IMR-90 (cell line): ENCODE measurements around the gene SLC22A16. TPM values are rescaled to one million over a fixed set of nuclear protein-coding genes. Genes with fewer than 3 reads are reported as not detected.

Experiments
- ATAC-seq: fragments of 200-7000 bp; cut with Tn5 transposase; 2 replicates; pipeline ENCODE4 v1.9.1; 2020; ENCODE audit warnings: low read depth, mild to moderate bottlenecking, moderate library complexity
- BruUV-seq: library from RNA; stranded (reverse); fragments of 400-500 nt; replicated peaks from 2 replicates; lab custom pipeline; 2021; lab: Mats Ljungman, UMichigan
- CTCF ChIA-PET: fragments of 300-600 bp; formaldehyde crosslinking; extraction: SDS; loops from one replicate; lab custom pipeline; 2021; ENCODE audit warnings: antibody characterized with exemption; lab: Yijun Ruan, JAX
- POLR2A ChIA-PET: fragments of 300-600 bp; sonication (Branson Sonifier 250); formaldehyde crosslinking; loops from one replicate; lab custom pipeline; 2022; ENCODE audit warnings: antibody characterized with exemption; ENCODE audit not compliant: unreplicated experiment; lab: Charles Lee
- DNase-seq: peaks from one replicate; pipeline ENCODE4 v3.0.0; 2013
- H2AFZ ChIP-seq: replicated peaks from 2 replicates; pipeline ENCODE3; 2013; ENCODE audit warnings: low read length, mild to moderate bottlenecking; ENCODE audit not compliant: poor library complexity
- H2AK5ac ChIP-seq: 2 replicates; pipeline ENCODE4 v1.6.1; 2013; ENCODE audit warnings: low read depth, low read length, inconsistent platforms
- H2AK9ac ChIP-seq: replicated peaks from 2 replicates; pipeline ENCODE3; 2013; ENCODE audit warnings: mild to moderate bottlenecking, low read depth, low read length, moderate library complexity; ENCODE audit not compliant: poor library complexity
- H2BK120ac ChIP-seq: 2 replicates; pipeline ENCODE4 v1.6.1; 2013; ENCODE audit warnings: low read depth, low read length, inconsistent platforms
- H2BK15ac ChIP-seq: 3 replicates; pipeline ENCODE4 v1.6.1; 2013; ENCODE audit warnings: low read depth, low read length, inconsistent platforms
- H2BK20ac ChIP-seq: 2 replicates; pipeline ENCODE4 v1.6.1; 2013; ENCODE audit warnings: low read depth, mild to moderate bottlenecking, inconsistent platforms, low read length, moderate library complexity
- H2BK5ac ChIP-seq: 2 replicates; pipeline ENCODE4 v1.6.1; 2013; ENCODE audit warnings: mild to moderate bottlenecking, low read depth, low read length, inconsistent platforms; ENCODE audit not compliant: poor library complexity, severe bottlenecking
- H3K14ac ChIP-seq: replicated peaks from 2 replicates; pipeline ENCODE4 v1.6.1; 2013; ENCODE audit warnings: low read depth, low read length, inconsistent platforms
- H3K18ac ChIP-seq: 2 replicates; pipeline ENCODE4 v1.6.1; 2013; ENCODE audit warnings: low read depth, low read length, control low read depth
- H3K23ac ChIP-seq: 2 replicates; pipeline ENCODE4 v1.6.1; 2013; ENCODE audit warnings: low read depth, low read length, inconsistent platforms
- H3K27ac ChIP-seq: 2 replicates; pipeline ENCODE4 v1.5.1; 2013; ENCODE audit warnings: mild to moderate bottlenecking, control low read depth, low read length; ENCODE audit not compliant: insufficient read depth
- H3K27me3 ChIP-seq: 2 replicates; pipeline ENCODE4 v1.6.1; 2013; ENCODE audit warnings: low read length; ENCODE audit not compliant: control insufficient read depth, insufficient read depth
- H3K36me3 ChIP-seq: 2 replicates; pipeline ENCODE4 v1.6.1; 2013; ENCODE audit warnings: low read length, mixed read lengths; ENCODE audit not compliant: control insufficient read depth, insufficient read depth
- H3K4ac ChIP-seq: 2 replicates; pipeline ENCODE4 v1.6.1; 2013; ENCODE audit warnings: low read depth, low read length, inconsistent platforms
- H3K4me1 ChIP-seq: 2 replicates; pipeline ENCODE4 v1.6.1; 2013; ENCODE audit warnings: low read length, mixed read lengths; ENCODE audit not compliant: control insufficient read depth, insufficient read depth
- H3K4me2 ChIP-seq: 2 replicates; pipeline ENCODE4 v1.6.1; 2013; ENCODE audit warnings: low read depth, mild to moderate bottlenecking, control low read depth, low read length, moderate library complexity
- H3K4me3 ChIP-seq: 2 replicates; pipeline ENCODE4 v1.5.1; 2013; ENCODE audit warnings: low read depth, mild to moderate bottlenecking, control low read depth, low read length, moderate library complexity; ENCODE audit not compliant: insufficient read depth
- H3K56ac ChIP-seq: 2 replicates; pipeline ENCODE4 v1.6.1; 2013; ENCODE audit warnings: low read length, inconsistent platforms; ENCODE audit not compliant: insufficient read depth; ENCODE audit errors: extremely low read depth
- H3K79me1 ChIP-seq, 2 experiments: 2 replicates each; pipeline ENCODE4 v1.6.1; 2013; ENCODE audit warnings: low read length in 2 of 2, inconsistent platforms in 1 of 2, low read depth in 1 of 2
- H3K9ac ChIP-seq: 2 replicates; pipeline ENCODE4 v1.6.1; 2013; ENCODE audit warnings: low read depth, low read length, control low read depth
- H3K9me1 ChIP-seq: 2 replicates; pipeline ENCODE4 v1.6.1; 2013; ENCODE audit warnings: low read length, inconsistent platforms; ENCODE audit not compliant: insufficient read depth
- H3K9me3 ChIP-seq: 2 replicates; pipeline ENCODE4 v1.6.1; 2013; ENCODE audit warnings: low read length; ENCODE audit not compliant: control insufficient read depth, insufficient read depth
- H4K20me1 ChIP-seq: 2 replicates; pipeline ENCODE4 v1.6.1; 2013; ENCODE audit warnings: low read length, inconsistent platforms; ENCODE audit not compliant: insufficient read depth
- H4K5ac ChIP-seq: 2 replicates; pipeline ENCODE4 v1.6.1; 2013; ENCODE audit warnings: mild to moderate bottlenecking, low read depth, low read length, control low read depth
- H4K8ac ChIP-seq, 2 experiments: 2 replicates each; pipeline ENCODE4 v1.6.1; 2013; ENCODE audit warnings: low read depth in 2 of 2, low read length in 2 of 2, control low read depth in 1 of 2, inconsistent platforms in 1 of 2
- H4K91ac ChIP-seq: 2 replicates; pipeline ENCODE4 v1.6.1; 2013; ENCODE audit warnings: low read depth, low read length, inconsistent platforms; ENCODE audit not compliant: insufficient read depth
- BHLHE40 ChIP-seq: fragments of 150-350 bp; IDR thresholded peaks from 2 replicates; pipeline ENCODE4 v1.6.1; 2016; ENCODE audit warnings: mild to moderate bottlenecking, low read depth, low read length
- CHD1 ChIP-seq: IDR thresholded peaks from 2 replicates; pipeline ENCODE4 v1.6.1; 2012; ENCODE audit warnings: low read depth, low read length, improper control_type of control experiment
- FOS ChIP-seq: fragments of 150-350 bp; IDR thresholded peaks from 2 replicates; pipeline ENCODE4 v1.6.1; 2016; ENCODE audit warnings: low read depth, low read length
- RAD21 ChIP-seq: IDR thresholded peaks from 2 replicates; pipeline ENCODE4 v1.6.1; 2012; ENCODE audit warnings: low read length, improper control_type of control experiment
- RCOR1 ChIP-seq: IDR thresholded peaks from 2 replicates; pipeline ENCODE4 v1.6.1; 2012; ENCODE audit warnings: mild to moderate bottlenecking, low read length, improper control_type of control experiment; ENCODE audit not compliant: insufficient replicate concordance
- WGBS, 2 experiments: methylation state at CpG; one replicate each; pipeline versions ENCODE4 v1.1.5 to v1.1.7; 2013; ENCODE audit warnings: missing lambda C conversion rate in 2 of 2; ENCODE audit not compliant: insufficient read length in 1 of 2; ENCODE audit errors: extremely low coverage in 2 of 2; 5-methylcytosine and 5-hydroxymethylcytosine counted together
- dilution Hi-C: fragments of 300-500 bp; cut with HindIII; formaldehyde crosslinking; loops from one replicate; pipeline ENCODE4 v1.14.3; 2018; ENCODE audit warnings: low sequenced_read_pairs; ENCODE audit not compliant: unreplicated experiment
- in situ Hi-C: fragments of 300-500 bp; cut with MboI; formaldehyde crosslinking; loops from 3 replicates; pipeline ENCODE4 v1.14.3; 2019; ENCODE audit warnings: low sequenced_read_pairs, inconsistent platforms, mixed read lengths
- intact Hi-C: fragments of 100-400 bp; cut with micrococcal nuclease; formaldehyde crosslinking; loops from 2 replicates; pipeline ENCODE4 v1.10.0; 2022
- polyA plus RNA-seq, 3 experiments: library from polyadenylated mRNA; depleted of rRNA; stranded (reverse); fragments of >200 nt; gene quantifications; 2 replicates each; pipeline ENCODE4 v1.2.3, GENCODE V29; 2012; ENCODE audit warnings: low replicate concordance in 1 of 3
- total RNA-seq: library from RNA; depleted of rRNA; stranded (reverse); fragments of >200 nt; gene quantifications from 2 replicates; pipeline ENCODE4 v1.2.3, GENCODE V29; 2012
- TF ChIP-seq, protein P1 (sequence below): conservative IDR thresholded peaks from 2 replicates; pipeline ENCODE4 v1.5.1; 2012; ENCODE audit warnings: mild to moderate bottlenecking, low read depth, low read length, improper control_type of control experiment
- TF ChIP-seq, protein P2 (sequence below): fragments of 150-350 bp; IDR thresholded peaks from 2 replicates; pipeline ENCODE4 v1.6.1; 2016; ENCODE audit warnings: low read depth, mild to moderate bottlenecking, low read length, moderate library complexity, borderline replicate concordance
- TF ChIP-seq, protein P3 (sequence below): fragments of 150-350 bp; IDR thresholded peaks from 2 replicates; pipeline ENCODE4 v1.6.1; 2017; ENCODE audit warnings: mild to moderate bottlenecking, antibody characterized with exemption, low read length, low read depth

SLC22A16 gene
- total and polyA plus RNA-seq, 2 of the 4 experiments (the other 2 are of a cell fraction): not detected

DNA sequence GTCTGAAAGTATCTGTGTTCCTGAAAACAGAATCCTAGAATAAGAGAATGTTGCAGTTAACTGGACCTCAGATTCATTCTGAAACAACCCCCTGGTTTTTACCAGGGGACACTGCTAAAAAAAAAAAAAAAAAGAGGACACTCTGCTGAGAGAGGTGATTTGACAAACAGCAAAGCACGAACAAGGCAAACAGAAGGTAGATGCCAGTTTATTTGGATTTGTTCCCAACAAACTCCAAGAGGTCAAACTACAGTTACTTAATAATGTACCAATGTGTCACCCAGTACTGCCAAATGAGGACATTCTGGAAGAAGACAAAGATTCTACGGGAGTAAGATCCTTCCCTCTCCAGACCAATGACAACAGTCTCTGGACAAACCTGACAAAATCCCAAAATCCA lies 40.6 kb upstream of the SLC22A16 start:
- no peaks in the 10 kb centered on the region for H3K9me3 ChIP-seq
- no peaks in the 10 kb centered on the region for H3K79me1 ChIP-seq
- H2BK15ac ChIP-seq: no peak overlapping the region
- H3K27ac ChIP-seq: no peak overlapping the region
- no peak overlapping the region for H2BK120ac ChIP-seq
- ChIA-PET POLR2A (no interaction called here), CTCF (no interaction called here)
- no peak overlapping the region for H2BK20ac ChIP-seq
- H4K5ac ChIP-seq: no peak overlapping the region
- BruUV-seq: no TSS peak
- no peak overlapping the region for H3K14ac ChIP-seq
- H3K4me1 ChIP-seq: no peaks in the 10 kb centered on the region
- H3K4ac ChIP-seq: no peak overlapping the region
- H3K9ac ChIP-seq: no peak overlapping the region
- no peak overlapping the region for H3K4me3 ChIP-seq
- H3K4me2 ChIP-seq: no peak overlapping the region
- DNase-seq: no peak
- ATAC-seq: no peak
- no peak overlapping the region for H3K56ac ChIP-seq
- no peak for TF ChIP-seq CHD1
- TF ChIP-seq, protein P1, sequence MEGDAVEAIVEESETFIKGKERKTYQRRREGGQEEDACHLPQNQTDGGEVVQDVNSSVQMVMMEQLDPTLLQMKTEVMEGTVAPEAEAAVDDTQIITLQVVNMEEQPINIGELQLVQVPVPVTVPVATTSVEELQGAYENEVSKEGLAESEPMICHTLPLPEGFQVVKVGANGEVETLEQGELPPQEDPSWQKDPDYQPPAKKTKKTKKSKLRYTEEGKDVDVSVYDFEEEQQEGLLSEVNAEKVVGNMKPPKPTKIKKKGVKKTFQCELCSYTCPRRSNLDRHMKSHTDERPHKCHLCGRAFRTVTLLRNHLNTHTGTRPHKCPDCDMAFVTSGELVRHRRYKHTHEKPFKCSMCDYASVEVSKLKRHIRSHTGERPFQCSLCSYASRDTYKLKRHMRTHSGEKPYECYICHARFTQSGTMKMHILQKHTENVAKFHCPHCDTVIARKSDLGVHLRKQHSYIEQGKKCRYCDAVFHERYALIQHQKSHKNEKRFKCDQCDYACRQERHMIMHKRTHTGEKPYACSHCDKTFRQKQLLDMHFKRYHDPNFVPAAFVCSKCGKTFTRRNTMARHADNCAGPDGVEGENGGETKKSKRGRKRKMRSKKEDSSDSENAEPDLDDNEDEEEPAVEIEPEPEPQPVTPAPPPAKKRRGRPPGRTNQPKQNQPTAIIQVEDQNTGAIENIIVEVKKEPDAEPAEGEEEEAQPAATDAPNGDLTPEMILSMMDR: no peak
- no peak for TF ChIP-seq FOS
- TF ChIP-seq, protein P2, sequence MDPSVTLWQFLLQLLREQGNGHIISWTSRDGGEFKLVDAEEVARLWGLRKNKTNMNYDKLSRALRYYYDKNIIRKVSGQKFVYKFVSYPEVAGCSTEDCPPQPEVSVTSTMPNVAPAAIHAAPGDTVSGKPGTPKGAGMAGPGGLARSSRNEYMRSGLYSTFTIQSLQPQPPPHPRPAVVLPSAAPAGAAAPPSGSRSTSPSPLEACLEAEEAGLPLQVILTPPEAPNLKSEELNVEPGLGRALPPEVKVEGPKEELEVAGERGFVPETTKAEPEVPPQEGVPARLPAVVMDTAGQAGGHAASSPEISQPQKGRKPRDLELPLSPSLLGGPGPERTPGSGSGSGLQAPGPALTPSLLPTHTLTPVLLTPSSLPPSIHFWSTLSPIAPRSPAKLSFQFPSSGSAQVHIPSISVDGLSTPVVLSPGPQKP: no peak
- TF ChIP-seq, protein P3, sequence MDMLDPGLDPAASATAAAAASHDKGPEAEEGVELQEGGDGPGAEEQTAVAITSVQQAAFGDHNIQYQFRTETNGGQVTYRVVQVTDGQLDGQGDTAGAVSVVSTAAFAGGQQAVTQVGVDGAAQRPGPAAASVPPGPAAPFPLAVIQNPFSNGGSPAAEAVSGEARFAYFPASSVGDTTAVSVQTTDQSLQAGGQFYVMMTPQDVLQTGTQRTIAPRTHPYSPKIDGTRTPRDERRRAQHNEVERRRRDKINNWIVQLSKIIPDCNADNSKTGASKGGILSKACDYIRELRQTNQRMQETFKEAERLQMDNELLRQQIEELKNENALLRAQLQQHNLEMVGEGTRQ: no peak
- no peak for TF ChIP-seq RAD21
- no peak for TF ChIP-seq BHLHE40
- no peak for TF ChIP-seq RCOR1
- in situ Hi-C loops (no loop called here), intact Hi-C loops (no loop called here), dilution Hi-C loops (no loop called here)
- 60% methylated on average over 1 of the region's 2 CpGs; no CpG with 5 or more reads in 1 of the 2 experiments for WGBS, 2 experiments
- H3K18ac ChIP-seq: no peak overlapping the region
- no peak overlapping the region for H2BK5ac ChIP-seq
- no peak overlapping the region for H2AFZ ChIP-seq
- H3K9me1 ChIP-seq: no peaks in the 10 kb centered on the region
- no peak overlapping the region for H3K23ac ChIP-seq
- H3K36me3 ChIP-seq: no peaks in the 10 kb centered on the region
- H2AK9ac ChIP-seq: no peak overlapping the region
- no peaks in the 10 kb centered on the region for H3K27me3 ChIP-seq
- no peaks in the 10 kb centered on the region for H4K20me1 ChIP-seq
- H4K8ac ChIP-seq: no peak overlapping the region
- H4K91ac ChIP-seq: no peak overlapping the region
- H2AK5ac ChIP-seq: no peak overlapping the region
